Mammary epithelial cell (primary cell): ENCODE measurements around the gene SMG9.

ENCODE experiments used
- EZH2 ChIP-seq: IDR thresholded peaks from 2 replicates; pipeline ENCODE4 v1.6.1; 2012; ENCODE audit warnings: low read length, inconsistent platforms, borderline replicate concordance
- TF ChIP-seq, protein P1 (sequence below), 2 donors: IDR thresholded peaks in 1 of 2; conservative IDR thresholded peaks in 1 of 2; 2 replicates each; pipeline ENCODE4 v1.5.1; 2011 to 2012; ENCODE audit warnings: inconsistent platforms in 2 of 2, low read length in 2 of 2, mild to moderate bottlenecking in 2 of 2, control low read depth in 1 of 2, low read depth in 1 of 2; ENCODE audit not compliant: insufficient read depth in 1 of 2; ENCODE audit errors: extremely low read depth in 1 of 2

DNA sequence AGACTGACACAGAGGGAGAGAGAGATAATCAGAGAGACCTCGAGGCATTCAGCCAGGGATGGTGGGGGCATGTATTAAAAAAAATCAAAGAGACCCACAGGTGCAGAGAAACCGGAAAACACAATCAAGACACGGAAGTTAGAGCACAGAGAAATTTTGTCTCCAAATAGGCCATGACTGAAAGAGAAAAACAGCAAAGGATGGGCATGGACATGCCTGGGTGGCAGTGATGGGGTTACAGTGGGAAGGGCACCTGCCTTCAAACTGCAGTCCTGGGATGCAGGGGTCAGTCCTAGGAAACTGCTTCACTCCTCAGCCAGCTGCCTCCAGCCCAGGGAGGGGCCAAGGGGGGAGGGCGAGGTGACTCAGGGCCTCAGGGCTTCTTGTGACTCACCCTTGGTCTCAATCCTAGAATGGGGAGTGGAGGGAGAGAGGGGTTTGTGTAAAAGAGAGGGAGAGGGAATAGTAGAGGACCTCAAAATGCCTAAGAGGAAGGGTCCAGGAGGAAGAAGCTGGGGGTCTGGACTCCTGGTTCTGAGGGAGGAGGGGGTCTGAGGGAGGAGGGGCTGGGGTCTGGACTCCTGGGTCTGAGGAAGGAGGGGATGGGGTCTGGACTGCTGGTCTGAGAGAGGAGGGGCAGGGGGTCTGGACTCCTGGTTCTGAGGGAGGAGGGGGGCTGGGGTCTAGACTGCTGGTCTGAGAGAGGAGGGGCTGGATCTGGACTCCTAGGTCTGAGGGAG is 29.6 kb upstream of the SMG9 start:
- TF ChIP-seq, protein P1, sequence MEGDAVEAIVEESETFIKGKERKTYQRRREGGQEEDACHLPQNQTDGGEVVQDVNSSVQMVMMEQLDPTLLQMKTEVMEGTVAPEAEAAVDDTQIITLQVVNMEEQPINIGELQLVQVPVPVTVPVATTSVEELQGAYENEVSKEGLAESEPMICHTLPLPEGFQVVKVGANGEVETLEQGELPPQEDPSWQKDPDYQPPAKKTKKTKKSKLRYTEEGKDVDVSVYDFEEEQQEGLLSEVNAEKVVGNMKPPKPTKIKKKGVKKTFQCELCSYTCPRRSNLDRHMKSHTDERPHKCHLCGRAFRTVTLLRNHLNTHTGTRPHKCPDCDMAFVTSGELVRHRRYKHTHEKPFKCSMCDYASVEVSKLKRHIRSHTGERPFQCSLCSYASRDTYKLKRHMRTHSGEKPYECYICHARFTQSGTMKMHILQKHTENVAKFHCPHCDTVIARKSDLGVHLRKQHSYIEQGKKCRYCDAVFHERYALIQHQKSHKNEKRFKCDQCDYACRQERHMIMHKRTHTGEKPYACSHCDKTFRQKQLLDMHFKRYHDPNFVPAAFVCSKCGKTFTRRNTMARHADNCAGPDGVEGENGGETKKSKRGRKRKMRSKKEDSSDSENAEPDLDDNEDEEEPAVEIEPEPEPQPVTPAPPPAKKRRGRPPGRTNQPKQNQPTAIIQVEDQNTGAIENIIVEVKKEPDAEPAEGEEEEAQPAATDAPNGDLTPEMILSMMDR (conservative IDR thresholded peaks at IDR 0.05 in 1 of 2, IDR thresholded peaks at IDR 0.05 in 1 of 2; ENCODE audit: extremely low read depth in 1 of 2, insufficient read depth in 1 of 2, low read depth in 1 of 2, low read length in 2 of 2) = no peak
- TF ChIP-seq EZH2 = no peak
